ENCODE measurements around the gene TBX6.

DNA sequence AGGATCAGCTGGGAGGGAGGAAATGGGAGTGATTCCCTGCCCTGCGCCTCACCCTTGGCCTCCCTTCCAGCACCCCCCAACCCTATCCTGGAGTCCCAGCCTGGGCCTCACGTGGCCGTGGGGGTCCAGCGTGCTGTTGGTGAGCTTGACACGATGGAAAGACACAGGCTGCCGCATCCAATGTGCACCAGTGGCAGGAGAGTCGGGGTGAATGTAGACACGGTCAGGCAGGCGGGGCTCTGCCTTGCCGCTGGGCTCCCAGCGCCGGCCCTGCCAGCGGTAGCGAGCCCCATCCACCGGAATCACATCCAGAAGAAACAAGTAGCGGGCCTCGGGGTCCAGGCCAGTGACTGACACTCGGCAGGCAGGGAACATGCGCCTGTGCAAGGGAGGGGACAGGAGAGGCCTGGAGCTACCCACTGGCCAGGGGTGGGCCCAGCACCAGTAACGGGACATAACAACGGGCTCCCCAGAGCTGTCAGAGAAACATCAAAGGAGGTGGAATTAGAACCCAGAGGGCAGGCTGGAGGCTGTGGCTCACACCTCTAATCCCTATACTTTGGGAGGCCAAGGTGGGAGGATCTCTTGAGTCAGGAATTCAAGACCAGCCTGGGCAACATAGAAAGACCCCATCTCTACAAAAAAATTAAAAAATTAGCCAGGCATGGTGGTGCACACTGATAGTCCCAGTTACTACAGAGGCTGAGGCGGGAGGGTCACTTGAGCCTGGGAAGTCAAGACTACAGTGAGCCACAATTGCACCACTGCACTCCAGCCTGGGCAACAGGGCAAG, 2.7 kb downstream of the TBX6 start:
- TF ChIP-seq FOXK2 (IDR thresholded peaks at IDR 0.05) (no peak), POLR2AphosphoS5 (IDR thresholded peaks at IDR 0.05; ENCODE audit: low read length) (no peak), KDM1A (IDR thresholded peaks at IDR 0.05; ENCODE audit: borderline replicate concordance) (no peak), RFX5 (IDR thresholded peaks at IDR 0.05; ENCODE audit: low read depth, low read length) (no peak), EZH2 (IDR thresholded peaks at IDR 0.05; ENCODE audit: borderline replicate concordance, control insufficient read depth, low read depth, low read length) (no peak), FOXM1 (IDR thresholded peaks at IDR 0.05; ENCODE audit: low read depth, low read length) (no peak), ZNF274 (IDR thresholded peaks at IDR 0.05; ENCODE audit: insufficient read depth, insufficient read length) (no peak)
- TF ChIP-seq, protein P1, sequence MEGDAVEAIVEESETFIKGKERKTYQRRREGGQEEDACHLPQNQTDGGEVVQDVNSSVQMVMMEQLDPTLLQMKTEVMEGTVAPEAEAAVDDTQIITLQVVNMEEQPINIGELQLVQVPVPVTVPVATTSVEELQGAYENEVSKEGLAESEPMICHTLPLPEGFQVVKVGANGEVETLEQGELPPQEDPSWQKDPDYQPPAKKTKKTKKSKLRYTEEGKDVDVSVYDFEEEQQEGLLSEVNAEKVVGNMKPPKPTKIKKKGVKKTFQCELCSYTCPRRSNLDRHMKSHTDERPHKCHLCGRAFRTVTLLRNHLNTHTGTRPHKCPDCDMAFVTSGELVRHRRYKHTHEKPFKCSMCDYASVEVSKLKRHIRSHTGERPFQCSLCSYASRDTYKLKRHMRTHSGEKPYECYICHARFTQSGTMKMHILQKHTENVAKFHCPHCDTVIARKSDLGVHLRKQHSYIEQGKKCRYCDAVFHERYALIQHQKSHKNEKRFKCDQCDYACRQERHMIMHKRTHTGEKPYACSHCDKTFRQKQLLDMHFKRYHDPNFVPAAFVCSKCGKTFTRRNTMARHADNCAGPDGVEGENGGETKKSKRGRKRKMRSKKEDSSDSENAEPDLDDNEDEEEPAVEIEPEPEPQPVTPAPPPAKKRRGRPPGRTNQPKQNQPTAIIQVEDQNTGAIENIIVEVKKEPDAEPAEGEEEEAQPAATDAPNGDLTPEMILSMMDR (IDR thresholded peaks at IDR 0.05 in 2 of 3, conservative IDR thresholded peaks at IDR 0.05 in 1 of 3; ENCODE audit: control insufficient read depth in 2 of 3, extremely low read depth in 1 of 3, insufficient read depth in 1 of 3, low read depth in 3 of 3, low read length in 3 of 3): no peak
- TF ChIP-seq, protein P2, sequence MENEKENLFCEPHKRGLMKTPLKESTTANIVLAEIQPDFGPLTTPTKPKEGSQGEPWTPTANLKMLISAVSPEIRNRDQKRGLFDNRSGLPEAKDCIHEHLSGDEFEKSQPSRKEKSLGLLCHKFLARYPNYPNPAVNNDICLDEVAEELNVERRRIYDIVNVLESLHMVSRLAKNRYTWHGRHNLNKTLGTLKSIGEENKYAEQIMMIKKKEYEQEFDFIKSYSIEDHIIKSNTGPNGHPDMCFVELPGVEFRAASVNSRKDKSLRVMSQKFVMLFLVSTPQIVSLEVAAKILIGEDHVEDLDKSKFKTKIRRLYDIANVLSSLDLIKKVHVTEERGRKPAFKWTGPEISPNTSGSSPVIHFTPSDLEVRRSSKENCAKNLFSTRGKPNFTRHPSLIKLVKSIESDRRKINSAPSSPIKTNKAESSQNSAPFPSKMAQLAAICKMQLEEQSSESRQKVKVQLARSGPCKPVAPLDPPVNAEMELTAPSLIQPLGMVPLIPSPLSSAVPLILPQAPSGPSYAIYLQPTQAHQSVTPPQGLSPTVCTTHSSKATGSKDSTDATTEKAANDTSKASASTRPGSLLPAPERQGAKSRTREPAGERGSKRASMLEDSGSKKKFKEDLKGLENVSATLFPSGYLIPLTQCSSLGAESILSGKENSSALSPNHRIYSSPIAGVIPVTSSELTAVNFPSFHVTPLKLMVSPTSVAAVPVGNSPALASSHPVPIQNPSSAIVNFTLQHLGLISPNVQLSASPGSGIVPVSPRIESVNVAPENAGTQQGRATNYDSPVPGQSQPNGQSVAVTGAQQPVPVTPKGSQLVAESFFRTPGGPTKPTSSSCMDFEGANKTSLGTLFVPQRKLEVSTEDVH (IDR thresholded peaks at IDR 0.05; ENCODE audit: low read depth, partially characterized antibody): no peak

Measured in GM12878 (cell line).